ENCODE data around the gene SPHK2.
"Not testable (repeated sequence)": the region's sequence is repeated elsewhere in the genome, so short reads cannot be mapped to it uniquely, and the experiment has no call there.

SPHK2 gene

DNA sequence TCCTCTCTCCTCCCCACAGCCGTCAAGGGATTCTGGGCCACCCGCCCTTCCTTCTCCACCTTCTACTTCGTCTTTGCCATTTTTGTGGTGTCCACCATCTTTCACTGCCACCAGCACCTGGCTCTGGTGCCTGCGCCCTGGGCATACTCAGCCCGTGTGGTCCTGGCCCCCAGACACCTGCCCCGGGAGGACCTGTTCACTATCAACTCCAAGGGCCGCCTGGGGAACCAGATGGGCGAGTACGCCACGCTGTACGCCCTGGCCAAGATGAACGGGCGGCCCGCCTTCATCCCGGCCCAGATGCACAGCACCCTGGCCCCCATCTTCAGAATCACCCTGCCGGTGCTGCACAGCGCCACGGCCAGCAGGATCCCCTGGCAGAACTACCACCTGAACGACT, 60.7 kb downstream of the SPHK2 start:
- H3K9me3 ChIP-seq (ENCODE audit: control insufficient read depth, insufficient read depth, low read depth, low read length); H3K4me3 ChIP-seq (ENCODE audit: low read depth, low read length); CTCF ChIA-PET; H3K36me3 ChIP-seq (ENCODE audit: control insufficient read depth in 2 of 2, insufficient read depth in 1 of 2, low read length in 2 of 2); H3K27ac ChIP-seq (ENCODE audit: extremely low read depth, low read depth, low read length); POLR2A ChIA-PET; H3K4me1 ChIP-seq (ENCODE audit: control insufficient read depth, insufficient read depth, low read length): not testable (repeated sequence)

All from HEK293 (cell line).